HepG2 (cell line): ENCODE data around the gene KHDC1. TPM values are rescaled to one million over a fixed set of nuclear protein-coding genes. Genes with fewer than 3 reads are reported as not detected.

Source experiments
- ATAC-seq: fragments of 200-7000 bp; cut with Tn5 transposase; 3 replicates; pipeline ENCODE4 v1.9.1; 2020; ENCODE audit warnings: mild to moderate bottlenecking, moderate library complexity
- BruUV-seq: library from RNA; stranded (reverse); fragments of 400-500 nt; replicated peaks from 2 replicates; lab custom pipeline; 2021; lab: Mats Ljungman, UMichigan
- CTCF ChIA-PET: fragments of 300-600 bp; formaldehyde crosslinking; extraction: SDS; loops from one replicate; lab custom pipeline; 2021; ENCODE audit warnings: low total read pairs, inconsistent platforms, low intra/inter-chr PET ratio; lab: Yijun Ruan, JAX
- POLR2A ChIA-PET: fragments of 350-600 bp; sonication (Branson Sonifier 250); formaldehyde crosslinking; loops from one replicate; lab custom pipeline; 2020; ENCODE audit warnings: antibody characterized with exemption, inconsistent platforms; lab: Yijun Ruan, JAX
- DNase-seq: peaks from one replicate; pipeline ENCODE4 v3.0.0-alpha.2; 2015; ENCODE audit warnings: low spot score
- FAIRE-seq: peaks from 3 replicates; lab custom pipeline; 2011; peaks lifted over from hg19 to GRCh38; lab: Jason Lieb, UNC
- H2AFZ ChIP-seq: one replicate; pipeline ENCODE4 v1.6.1; 2011; ENCODE audit warnings: low read length, inconsistent platforms
- H3K27ac ChIP-seq: fragments of 300-600 bp; 3 replicates; pipeline ENCODE4 v1.8.0; 2011; ENCODE audit warnings: mixed run types, mild to moderate bottlenecking, mixed read lengths, low read length, inconsistent platforms; ENCODE audit not compliant: insufficient read depth; ENCODE audit errors: extremely low read length
- H3K27me3 ChIP-seq, 2 experiments: fragments of 200-600 bp in 1 of 2; 2 replicates in 1 of 2; 3 replicates in 1 of 2; pipeline versions ENCODE4 v1.6.0 to v1.8.0; 2011; ENCODE audit warnings: low read length in 2 of 2, mild to moderate bottlenecking in 2 of 2, moderate library complexity in 2 of 2, inconsistent platforms in 1 of 2; ENCODE audit not compliant: insufficient read depth in 2 of 2, control insufficient read depth in 1 of 2
- H3K36me3 ChIP-seq, 2 experiments: fragments of 200-600 bp in 1 of 2; replicated peaks in 1 of 2; 2 replicates in 1 of 2; 3 replicates in 1 of 2; pipeline versions ENCODE4 v1.5.1 to v1.8.0; 2011; ENCODE audit warnings: low read length in 2 of 2, inconsistent platforms in 1 of 2; ENCODE audit not compliant: insufficient read depth in 2 of 2, control insufficient read depth in 1 of 2
- H3K4me1 ChIP-seq: 2 replicates; pipeline ENCODE4 v1.5.1; 2012; ENCODE audit warnings: low read length, inconsistent platforms; ENCODE audit not compliant: insufficient read depth
- H3K4me2 ChIP-seq: 2 replicates; pipeline ENCODE4 v1.6.0; 2011; ENCODE audit warnings: low read depth, low read length, inconsistent platforms
- H3K4me3 ChIP-seq, 3 experiments: fragments of 200-600 bp in 1 of 3; sonication (generic), shearing (Covaris generic) in 1 of 3; replicated peaks in 1 of 3; 2 replicates each; pipeline ENCODE4 v1.5.1; 2011 to 2016; ENCODE audit warnings: low read length in 3 of 3, inconsistent platforms in 2 of 3, low read depth in 2 of 3, mild to moderate bottlenecking in 2 of 3, control low read depth in 1 of 3, mixed read lengths in 1 of 3; ENCODE audit not compliant: insufficient read depth in 1 of 3
- H3K79me2 ChIP-seq: one replicate; pipeline ENCODE4 v1.6.1; 2011; ENCODE audit warnings: low read length, inconsistent platforms; ENCODE audit not compliant: insufficient read depth
- H3K9ac ChIP-seq: 2 replicates; pipeline ENCODE4 v1.6.0; 2011; ENCODE audit warnings: mild to moderate bottlenecking, low read depth, low read length, inconsistent platforms; ENCODE audit not compliant: insufficient read depth
- H3K9me3 ChIP-seq: 2 replicates; pipeline ENCODE4 v1.5.1; 2012; ENCODE audit warnings: mild to moderate bottlenecking, low read length
- H4K20me1 ChIP-seq: 2 replicates; pipeline ENCODE4 v1.6.0; 2011; ENCODE audit warnings: inconsistent platforms, mild to moderate bottlenecking, low read length, moderate library complexity; ENCODE audit not compliant: insufficient read depth
- HIVEP1 ChIP-seq: sonication (generic); formaldehyde crosslinking; IDR thresholded peaks from 2 replicates; pipeline ENCODE4 v1.4.0; 2020; ENCODE audit warnings: mild to moderate bottlenecking, missing genetic modification reagents
- RBM22 ChIP-seq: fragments of 200-400 bp; formaldehyde crosslinking; optimal IDR thresholded peaks from 2 replicates; pipeline ENCODE3; 2017; ENCODE audit warnings: mild to moderate bottlenecking, low read length, moderate library complexity
- SUZ12 ChIP-seq: fragments of 150-350 bp; IDR thresholded peaks from 2 replicates; pipeline ENCODE4 v1.6.1; 2014; ENCODE audit warnings: low read depth, low read length
- TGIF2 ChIP-seq: IDR thresholded peaks from 2 replicates; pipeline ENCODE4 v1.6.1; 2016; ENCODE audit warnings: control low read depth, missing compliant biosample characterization
- ZBTB7B ChIP-seq: sonication (generic); formaldehyde crosslinking; IDR thresholded peaks from 2 replicates; pipeline ENCODE4 v1.4.0; 2020; ENCODE audit warnings: missing genetic modification reagents
- ZFP90 ChIP-seq: sonication (generic); formaldehyde crosslinking; IDR thresholded peaks from 2 replicates; pipeline ENCODE4 v1.8.0; 2022; ENCODE audit warnings: missing genetic modification reagents, mild to moderate bottlenecking, inconsistent platforms, borderline replicate concordance
- WGBS: methylation state at CpG from one replicate; pipeline ENCODE4 v1.1.6; 2017; ENCODE audit warnings: low lambda C conversion rate; 5-methylcytosine and 5-hydroxymethylcytosine counted together
- in situ Hi-C: cut with HindIII; loops from 2 replicates; pipeline ENCODE4 v1.10.0; 2017; ENCODE audit warnings: low pct_unique_long_range_greater_than_20kb; ENCODE audit not compliant: extremely low pct_ligation_motif_present
- intact Hi-C: fragments of 100-400 bp; cut with micrococcal nuclease; formaldehyde crosslinking; loops from one replicate; pipeline ENCODE4 v1.10.0; 2022; ENCODE audit not compliant: unreplicated experiment
- polyA plus RNA-seq, 8 experiments: library from polyadenylated mRNA; depleted of rRNA in 3 of 8; stranded (reverse) in 7 of 8; unstranded in 1 of 8; fragments of >200 nt; fragmentation: Illumina TruSeq in 4 of 8; extraction: Trizol in 4 of 8; gene quantifications; 2 replicates each; pipeline versions ENCODE4 v1.2.1 to v1.2.3, GENCODE V29; 2011 to 2016; ENCODE audit warnings: low read depth in 4 of 8, missing spikeins in 1 of 8, mixed read lengths in 1 of 8; ENCODE audit not compliant: insufficient read depth in 1 of 8
- total RNA-seq, 5 experiments: library from RNA; depleted of rRNA; stranded (reverse); fragments of >200 nt; fragmentation: Illumina TruSeq; extraction: Trizol; gene quantifications; 2 replicates each; pipeline ENCODE4 v1.2.3, GENCODE V29; 2016; ENCODE audit warnings: low read depth in 1 of 5
- TF ChIP-seq, protein P1 (sequence below): sonication (generic); formaldehyde crosslinking; IDR thresholded peaks from 2 replicates; pipeline ENCODE4 v1.5.0; 2020; ENCODE audit warnings: missing genetic modification reagents
- TF ChIP-seq, protein P2 (sequence below): sonication (generic); formaldehyde crosslinking; IDR thresholded peaks from 2 replicates; pipeline ENCODE4 v1.5.1; 2020; ENCODE audit warnings: mild to moderate bottlenecking, moderate library complexity, missing genetic modification reagents
- TF ChIP-seq, protein P3 (sequence below): sonication (generic); formaldehyde crosslinking; IDR thresholded peaks from 2 replicates; pipeline ENCODE4 v1.4.0; 2020; ENCODE audit warnings: missing genetic modification reagents, borderline replicate concordance
- TF ChIP-seq, protein P4 (sequence below): IDR thresholded peaks from 2 replicates; pipeline ENCODE4 v1.6.1; 2016; ENCODE audit warnings: missing biosample characterization, missing genetic modification reagents, low read depth
- TF ChIP-seq, protein P5 (sequence below), 2 experiments: sonication (generic) in 1 of 2; formaldehyde crosslinking in 1 of 2; IDR thresholded peaks; 2 replicates each; pipeline versions ENCODE4 v1.4.0 to v1.6.1; 2018 to 2020; ENCODE audit warnings: missing genetic modification reagents in 2 of 2, borderline replicate concordance in 1 of 2, low read depth in 1 of 2, mild to moderate bottlenecking in 1 of 2, missing biosample characterization in 1 of 2
- TF ChIP-seq, protein P6 (sequence below): sonication (generic); formaldehyde crosslinking; IDR thresholded peaks from 2 replicates; pipeline ENCODE4 v1.8.1; 2022; ENCODE audit warnings: mild to moderate bottlenecking, missing genetic modification reagents

Gene KHDC1
- total and polyA plus RNA-seq, 2 of the 13 experiments (the other 11 are each of a cell fraction or from before 2014, with no cell fraction given) = not detected

DNA sequence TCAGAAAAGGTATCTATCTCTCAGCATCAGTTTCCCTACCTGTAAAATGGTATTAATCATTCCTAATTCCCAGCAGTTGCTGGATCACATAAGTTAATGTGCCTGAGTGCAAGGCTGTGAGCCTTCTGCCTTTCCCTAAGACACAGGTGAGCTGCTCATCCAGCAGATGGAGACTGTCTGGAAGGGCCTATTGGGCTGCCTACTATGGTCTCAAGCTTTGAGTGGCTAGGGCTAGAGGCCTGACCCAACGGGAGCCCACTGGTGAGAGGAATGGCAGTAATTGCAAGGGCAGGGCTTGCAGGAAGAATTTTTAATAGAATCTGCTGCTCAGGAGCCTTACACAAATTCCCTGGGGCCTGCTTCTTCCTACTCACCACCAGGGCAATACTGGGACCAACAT, 4.3 kb downstream of the KHDC1 start:
- H3K79me2 ChIP-seq = no peaks in the 10 kb centered on the region
- in situ Hi-C loops (no loop called here), intact Hi-C loops (no loop called here)
- no CpG with 5 or more reads among the region's 1 CpG for WGBS
- no peaks in the 10 kb centered on the region for H3K36me3 ChIP-seq
- no peaks in the 10 kb centered on the region for H3K4me1 ChIP-seq
- no peak overlapping the region for H3K9ac ChIP-seq
- CTCF ChIA-PET = no interaction called here
- H3K27me3 ChIP-seq = 0 out of 5 replicates have a peak, but pooled peaks cover 0 to 3% of the 10 kb centered on the region in 2 experiments
- H3K4me3 ChIP-seq = no peak overlapping the region
- BruUV-seq = no TSS peak
- H2AFZ ChIP-seq = no peak overlapping the region
- H3K9me3 ChIP-seq = no peaks in the 10 kb centered on the region
- no peaks in the 10 kb centered on the region for H4K20me1 ChIP-seq
- H3K4me2 ChIP-seq = no peak overlapping the region
- DNase-seq (no peak), FAIRE-seq (no peak), ATAC-seq (no peak; the same call in 2 of the 3 replicates)
- H3K27ac ChIP-seq = no peak overlapping the region
- POLR2A ChIA-PET = no interaction called here
- no peak for TF ChIP-seq HIVEP1 (CRISPR knock-in tag)
- no peak for TF ChIP-seq TGIF2 (CRISPR knock-in tag)
- TF ChIP-seq SUZ12 = no peak
- TF ChIP-seq, protein P1, sequence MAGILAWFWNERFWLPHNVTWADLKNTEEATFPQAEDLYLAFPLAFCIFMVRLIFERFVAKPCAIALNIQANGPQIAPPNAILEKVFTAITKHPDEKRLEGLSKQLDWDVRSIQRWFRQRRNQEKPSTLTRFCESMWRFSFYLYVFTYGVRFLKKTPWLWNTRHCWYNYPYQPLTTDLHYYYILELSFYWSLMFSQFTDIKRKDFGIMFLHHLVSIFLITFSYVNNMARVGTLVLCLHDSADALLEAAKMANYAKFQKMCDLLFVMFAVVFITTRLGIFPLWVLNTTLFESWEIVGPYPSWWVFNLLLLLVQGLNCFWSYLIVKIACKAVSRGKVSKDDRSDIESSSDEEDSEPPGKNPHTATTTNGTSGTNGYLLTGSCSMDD (CRISPR knock-in tag) = no peak
- TF ChIP-seq, protein P2, sequence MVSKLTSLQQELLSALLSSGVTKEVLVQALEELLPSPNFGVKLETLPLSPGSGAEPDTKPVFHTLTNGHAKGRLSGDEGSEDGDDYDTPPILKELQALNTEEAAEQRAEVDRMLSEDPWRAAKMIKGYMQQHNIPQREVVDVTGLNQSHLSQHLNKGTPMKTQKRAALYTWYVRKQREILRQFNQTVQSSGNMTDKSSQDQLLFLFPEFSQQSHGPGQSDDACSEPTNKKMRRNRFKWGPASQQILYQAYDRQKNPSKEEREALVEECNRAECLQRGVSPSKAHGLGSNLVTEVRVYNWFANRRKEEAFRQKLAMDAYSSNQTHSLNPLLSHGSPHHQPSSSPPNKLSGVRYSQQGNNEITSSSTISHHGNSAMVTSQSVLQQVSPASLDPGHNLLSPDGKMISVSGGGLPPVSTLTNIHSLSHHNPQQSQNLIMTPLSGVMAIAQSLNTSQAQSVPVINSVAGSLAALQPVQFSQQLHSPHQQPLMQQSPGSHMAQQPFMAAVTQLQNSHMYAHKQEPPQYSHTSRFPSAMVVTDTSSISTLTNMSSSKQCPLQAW (CRISPR knock-in tag) = no peak
- TF ChIP-seq, protein P3, sequence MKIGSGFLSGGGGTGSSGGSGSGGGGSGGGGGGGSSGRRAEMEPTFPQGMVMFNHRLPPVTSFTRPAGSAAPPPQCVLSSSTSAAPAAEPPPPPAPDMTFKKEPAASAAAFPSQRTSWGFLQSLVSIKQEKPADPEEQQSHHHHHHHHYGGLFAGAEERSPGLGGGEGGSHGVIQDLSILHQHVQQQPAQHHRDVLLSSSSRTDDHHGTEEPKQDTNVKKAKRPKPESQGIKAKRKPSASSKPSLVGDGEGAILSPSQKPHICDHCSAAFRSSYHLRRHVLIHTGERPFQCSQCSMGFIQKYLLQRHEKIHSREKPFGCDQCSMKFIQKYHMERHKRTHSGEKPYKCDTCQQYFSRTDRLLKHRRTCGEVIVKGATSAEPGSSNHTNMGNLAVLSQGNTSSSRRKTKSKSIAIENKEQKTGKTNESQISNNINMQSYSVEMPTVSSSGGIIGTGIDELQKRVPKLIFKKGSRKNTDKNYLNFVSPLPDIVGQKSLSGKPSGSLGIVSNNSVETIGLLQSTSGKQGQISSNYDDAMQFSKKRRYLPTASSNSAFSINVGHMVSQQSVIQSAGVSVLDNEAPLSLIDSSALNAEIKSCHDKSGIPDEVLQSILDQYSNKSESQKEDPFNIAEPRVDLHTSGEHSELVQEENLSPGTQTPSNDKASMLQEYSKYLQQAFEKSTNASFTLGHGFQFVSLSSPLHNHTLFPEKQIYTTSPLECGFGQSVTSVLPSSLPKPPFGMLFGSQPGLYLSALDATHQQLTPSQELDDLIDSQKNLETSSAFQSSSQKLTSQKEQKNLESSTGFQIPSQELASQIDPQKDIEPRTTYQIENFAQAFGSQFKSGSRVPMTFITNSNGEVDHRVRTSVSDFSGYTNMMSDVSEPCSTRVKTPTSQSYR (CRISPR knock-in tag) = no peak
- TF ChIP-seq RBM22 = no peak
- no peak for TF ChIP-seq ZFP90 (CRISPR knock-in tag)
- no peak for TF ChIP-seq ZBTB7B (CRISPR knock-in tag)
- TF ChIP-seq, protein P4, sequence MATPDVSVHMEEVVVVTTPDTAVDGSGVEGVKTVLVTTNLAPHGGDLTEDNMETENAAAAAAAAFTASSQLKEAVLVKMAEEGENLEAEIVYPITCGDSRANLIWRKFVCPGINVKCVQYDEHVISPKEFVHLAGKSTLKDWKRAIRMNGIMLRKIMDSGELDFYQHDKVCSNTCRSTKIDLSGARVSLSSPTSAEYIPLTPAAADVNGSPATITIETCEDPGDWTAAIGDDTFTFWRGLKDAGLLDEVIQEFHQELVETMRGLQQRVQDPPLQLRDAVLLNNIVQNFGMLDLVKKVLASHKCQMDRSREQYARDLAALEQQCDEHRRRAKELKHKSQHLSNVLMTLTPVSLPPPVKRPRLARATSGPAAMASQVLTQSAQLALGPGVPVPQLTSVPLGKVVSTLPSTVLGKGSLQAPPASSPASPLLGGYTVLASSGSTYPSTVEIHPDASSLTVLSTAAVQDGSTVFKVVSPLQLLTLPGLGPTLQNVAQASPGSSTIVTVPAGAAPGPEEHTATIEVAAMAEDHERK = no peak
- TF ChIP-seq, protein P5, sequence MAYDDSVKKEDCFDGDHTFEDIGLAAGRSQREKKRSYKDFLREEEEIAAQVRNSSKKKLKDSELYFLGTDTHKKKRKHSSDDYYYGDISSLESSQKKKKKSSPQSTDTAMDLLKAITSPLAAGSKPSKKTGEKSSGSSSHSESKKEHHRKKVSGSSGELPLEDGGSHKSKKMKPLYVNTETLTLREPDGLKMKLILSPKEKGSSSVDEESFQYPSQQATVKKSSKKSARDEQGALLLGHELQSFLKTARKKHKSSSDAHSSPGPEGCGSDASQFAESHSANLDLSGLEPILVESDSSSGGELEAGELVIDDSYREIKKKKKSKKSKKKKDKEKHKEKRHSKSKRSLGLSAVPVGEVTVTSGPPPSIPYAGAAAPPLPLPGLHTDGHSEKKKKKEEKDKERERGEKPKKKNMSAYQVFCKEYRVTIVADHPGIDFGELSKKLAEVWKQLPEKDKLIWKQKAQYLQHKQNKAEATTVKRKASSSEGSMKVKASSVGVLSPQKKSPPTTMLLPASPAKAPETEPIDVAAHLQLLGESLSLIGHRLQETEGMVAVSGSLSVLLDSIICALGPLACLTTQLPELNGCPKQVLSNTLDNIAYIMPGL (CRISPR knock-in tag; IDR thresholded peaks at IDR 0.05; ENCODE audit: borderline replicate concordance in 1 of 2, low read depth in 1 of 2) = no peak
- TF ChIP-seq, protein P6, sequence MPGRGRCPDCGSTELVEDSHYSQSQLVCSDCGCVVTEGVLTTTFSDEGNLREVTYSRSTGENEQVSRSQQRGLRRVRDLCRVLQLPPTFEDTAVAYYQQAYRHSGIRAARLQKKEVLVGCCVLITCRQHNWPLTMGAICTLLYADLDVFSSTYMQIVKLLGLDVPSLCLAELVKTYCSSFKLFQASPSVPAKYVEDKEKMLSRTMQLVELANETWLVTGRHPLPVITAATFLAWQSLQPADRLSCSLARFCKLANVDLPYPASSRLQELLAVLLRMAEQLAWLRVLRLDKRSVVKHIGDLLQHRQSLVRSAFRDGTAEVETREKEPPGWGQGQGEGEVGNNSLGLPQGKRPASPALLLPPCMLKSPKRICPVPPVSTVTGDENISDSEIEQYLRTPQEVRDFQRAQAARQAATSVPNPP (CRISPR knock-in tag) = no peak
